Measurements from ENCODE around the gene STAT4.

DNA sequence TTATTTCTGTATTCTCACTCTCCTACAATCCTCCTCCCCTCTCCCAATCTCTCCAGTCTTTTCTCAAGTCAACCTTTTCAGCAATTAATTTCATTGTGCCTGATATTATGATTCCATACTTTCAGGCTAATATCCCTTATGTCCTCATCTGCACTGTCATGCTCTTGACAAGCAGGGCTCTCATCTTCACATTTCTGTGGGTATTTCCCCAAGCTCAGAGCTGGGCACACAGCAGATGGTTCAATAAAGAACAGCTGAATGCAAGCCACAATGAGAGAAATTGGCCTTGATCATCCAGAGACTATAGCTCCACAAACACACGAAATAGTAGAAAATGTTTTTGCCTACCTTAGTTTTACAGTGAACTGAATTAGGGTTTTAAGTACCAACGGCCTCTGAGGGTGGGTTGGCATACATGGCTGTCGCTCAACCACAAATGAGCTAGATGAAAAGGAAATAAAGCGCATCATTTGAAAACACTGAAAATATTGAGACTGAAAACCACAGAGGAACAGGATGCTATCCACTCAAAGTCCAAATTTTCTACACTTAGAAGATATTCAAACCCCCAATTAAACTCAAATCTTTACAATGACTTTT, 89.3 kb downstream of the STAT4 start:
- TF ChIP-seq CTCF (IDR thresholded peaks at IDR 0.05 in 4 of 5, conservative IDR thresholded peaks at IDR 0.05 in 1 of 5) (no peak), POLR2A (IDR thresholded peaks at IDR 0.05) (no peak)

All from gastrocnemius medialis (tissue), 4 donors.